ENCODE data around the gene NUP133. TPM values are rescaled to one million over a fixed set of nuclear protein-coding genes. Genes with fewer than 3 reads are reported as not detected.

The NUP133 gene
- total RNA-seq, 4 donors from 2014 or later: 18.4 to 30.8 (median 23.7) TPM

- peak overlapping the region; percentile 82 to 93 (median 90) for H3K27ac ChIP-seq
- peaks cover 47 to 60% of the 10 kb centered on the region in 2 donors for H3K4me1 ChIP-seq
- intact Hi-C loops (cut with DNase I; ENCODE audit: low total_unique reads) (loop anchor here (5.0 kb wide), 1 partner anchor 161 kb away; the partner anchor contains the start of gene RAB4A), in situ Hi-C loops (cut with MboI; ENCODE audit: low sequenced_read_pairs in 4 of 4) (no loop called here)
- TF ChIP-seq POLR2A (IDR thresholded peaks at IDR 0.05) (no peak), CTCF (IDR thresholded peaks at IDR 0.05 in 4 of 5, conservative IDR thresholded peaks at IDR 0.05 in 1 of 5) (no peak)
- H3K36me3 ChIP-seq: no peaks in the 10 kb centered on the region
- DNase-seq: no peak
- H3K9me3 ChIP-seq: no peaks in the 10 kb centered on the region
- peak overlapping the region in 3 of 4 donors; percentile 1 to 40 (median 35) for H3K4me3 ChIP-seq
- no peak for ATAC-seq
- peaks cover 0 to 16% (median 0%) of the 10 kb centered on the region in 3 donors for H3K27me3 ChIP-seq
Observed at GRCh38 chr1:229432905-229433304, 75.2 kb downstream of the NUP133 start.

- H3K27me3 ChIP-seq: peaks cover 0 to 16% (median 0%) of the 10 kb centered on the region in 3 donors
- peak overlapping the region in 3 of 4 donors; percentile 66 to 93 (median 93) for H3K27ac ChIP-seq
- in situ Hi-C loops (cut with MboI; ENCODE audit: low sequenced_read_pairs in 4 of 4): no loop called here
Observed at GRCh38 chr1:229432116-229432461, 76.1 kb downstream of the NUP133 start.

GRCh38 chr1:229431284-229432115 is 76.6 kb downstream of the NUP133 start:
- ATAC-seq (no peak), DNase-seq (no peak)
- peak overlapping the region; percentile 29 to 93 (median 80) for H3K27ac ChIP-seq
- no peaks in the 10 kb centered on the region for H3K9me3 ChIP-seq
- intact Hi-C loops (cut with DNase I; ENCODE audit: low total_unique reads) (loop anchor here (2.0 to 5.0 kb wide), 2 partner anchors 61 to 159 kb away; partner anchors contain the start of gene RAB4A), in situ Hi-C loops (cut with MboI; ENCODE audit: low sequenced_read_pairs in 4 of 4) (no loop called here)
- H3K36me3 ChIP-seq: no peaks in the 10 kb centered on the region
- TF ChIP-seq CTCF (IDR thresholded peaks at IDR 0.05 in 4 of 5, conservative IDR thresholded peaks at IDR 0.05 in 1 of 5): no peak
- no peak for TF ChIP-seq POLR2A (IDR thresholded peaks at IDR 0.05)
- H3K4me3 ChIP-seq: peak overlapping the region in 3 of 4 donors; percentile 23 to 43 (median 26)
- peaks cover 0 to 16% (median 0%) of the 10 kb centered on the region in 3 donors for H3K27me3 ChIP-seq
- peaks cover 44 to 57% of the 10 kb centered on the region in 2 donors for H3K4me1 ChIP-seq

More at GRCh38 chr1:229432116-229432461, 76.1 kb downstream of the NUP133 start:
- H3K4me3 ChIP-seq: peak overlapping the region in 3 of 4 donors; percentile 23 to 43 (median 26)
- no peaks in the 10 kb centered on the region for H3K36me3 ChIP-seq
- DNase-seq (no peak), ATAC-seq (no peak)
- intact Hi-C loops (cut with DNase I; ENCODE audit: low total_unique reads): loop anchor here (5.0 kb wide), 1 partner anchor 160 kb away; the partner anchor contains the start of gene RAB4A
- no peaks in the 10 kb centered on the region for H3K9me3 ChIP-seq
- TF ChIP-seq CTCF (IDR thresholded peaks at IDR 0.05 in 4 of 5, conservative IDR thresholded peaks at IDR 0.05 in 1 of 5) (no peak), POLR2A (IDR thresholded peaks at IDR 0.05) (no peak)
- H3K4me1 ChIP-seq: peaks cover 47 to 60% of the 10 kb centered on the region in 2 donors

- peaks cover 0 to 16% (median 0%) of the 10 kb centered on the region in 3 donors for H3K27me3 ChIP-seq
- ATAC-seq (peak; percentile 37 to 39), DNase-seq (peak in 1 of 2 donors; percentile 85)
- H3K4me1 ChIP-seq: peaks cover 37 to 51% of the 10 kb centered on the region in 2 donors
- H3K36me3 ChIP-seq: no peaks in the 10 kb centered on the region
- intact Hi-C loops (cut with DNase I; ENCODE audit: low total_unique reads): loop anchor here (1.0 to 5.0 kb wide), 3 partner anchors 20 to 159 kb away; partner anchors contain the start of gene RAB4A
- peak in 2 of 5 experiments; percentile 23 to 45 for TF ChIP-seq CTCF (IDR thresholded peaks at IDR 0.05 in 4 of 5, conservative IDR thresholded peaks at IDR 0.05 in 1 of 5)
- TF ChIP-seq POLR2A (IDR thresholded peaks at IDR 0.05): no peak
- peak overlapping the region; percentile 17 to 93 (median 48) for H3K27ac ChIP-seq
- H3K9me3 ChIP-seq: no peaks in the 10 kb centered on the region
- in situ Hi-C loops (cut with MboI; ENCODE audit: low sequenced_read_pairs in 4 of 4): no loop called here
- peak overlapping the region in 1 of 4 donors; percentile 22 for H3K4me3 ChIP-seq
Observed at GRCh38 chr1:229430761-229431283, 77.3 kb downstream of the NUP133 start.

Measured in gastrocnemius medialis (tissue), 4 donors.